K562 (cell line): ENCODE results near the gene CENPP. TPM values are rescaled to one million over a fixed set of nuclear protein-coding genes. Genes with fewer than 3 reads are reported as not detected.

Experiments used
- DDX20 ChIP-seq: fragments of 450-650 bp; IDR thresholded peaks from 2 replicates; pipeline ENCODE4 v1.6.1; 2016; ENCODE audit warnings: missing genetic modification characterization, low read depth, mild to moderate bottlenecking, missing compliant biosample characterization, moderate library complexity
- MTF1 ChIP-seq: fragments of 250-450 bp; sonication (Bioruptor Pico); IDR thresholded peaks from 2 replicates; pipeline ENCODE4 v1.9.0; 2021; ENCODE audit warnings: moderate library complexity, mild to moderate bottlenecking, inconsistent platforms, borderline replicate concordance
- POLR3A ChIP-seq: IDR thresholded peaks from 2 replicates; pipeline ENCODE4 v1.6.1; 2011; ENCODE audit warnings: borderline replicate concordance, mild to moderate bottlenecking, moderate library complexity; ENCODE audit not compliant: insufficient read length, insufficient read depth; ENCODE audit errors: extremely low read depth
- PTTG1 ChIP-seq: fragments of 450-650 bp; IDR thresholded peaks from 2 replicates; pipeline ENCODE4 v1.6.1; 2016; ENCODE audit warnings: low read depth, mild to moderate bottlenecking, missing genetic modification characterization, missing compliant biosample characterization
- SMARCE1 ChIP-seq: fragments of 450-650 bp; IDR thresholded peaks from 2 replicates; pipeline ENCODE4 v1.7.1; 2016; ENCODE audit warnings: mild to moderate bottlenecking
- polyA plus RNA-seq, 8 experiments: library from polyadenylated mRNA; depleted of rRNA in 4 of 8; stranded (reverse) in 5 of 8; unstranded in 3 of 8; fragments of >200 nt; fragmentation: Nextera tagmentation in 2 of 8; fragmentation: Illumina TruSeq in 1 of 8; extraction: Ambion mirVana in 2 of 8; extraction: Trizol in 1 of 8; gene quantifications; 2 replicates each; pipeline versions ENCODE4 v1.2.1 to v1.2.3, GENCODE V29; 2011 to 2014; ENCODE audit warnings: inconsistent platforms in 1 of 8, missing spikeins in 1 of 8
- total RNA-seq, 7 experiments: library from RNA; depleted of rRNA in 6 of 7; stranded (reverse); fragments of >200 nt in 6 of 7; fragmentation: Illumina TruSeq in 2 of 7; extraction: Trizol in 2 of 7; gene quantifications; 2 replicates each; pipeline versions ENCODE4 v1.2.1 to v1.2.3, GENCODE V29; 2011 to 2021; ENCODE audit warnings: low replicate concordance in 1 of 7
- TF ChIP-seq, protein P1 (sequence below): fragments of 150-350 bp; IDR thresholded peaks from 2 replicates; pipeline ENCODE4 v1.6.1; 2014; ENCODE audit warnings: low read depth, mild to moderate bottlenecking, low read length, borderline replicate concordance

CENPP gene
- total and polyA plus RNA-seq, 9 of the 15 experiments (the other 6 are each of a cell fraction or from before 2014, with no cell fraction given): 8.0 to 28.5 (median 17.9) TPM

- no peak for TF ChIP-seq DDX20
- TF ChIP-seq POLR3A: no peak
- TF ChIP-seq SMARCE1: peak; percentile 64
- no peak for TF ChIP-seq PTTG1
- TF ChIP-seq MTF1 (CRISPR knock-in tag): no peak
- TF ChIP-seq, protein P1, sequence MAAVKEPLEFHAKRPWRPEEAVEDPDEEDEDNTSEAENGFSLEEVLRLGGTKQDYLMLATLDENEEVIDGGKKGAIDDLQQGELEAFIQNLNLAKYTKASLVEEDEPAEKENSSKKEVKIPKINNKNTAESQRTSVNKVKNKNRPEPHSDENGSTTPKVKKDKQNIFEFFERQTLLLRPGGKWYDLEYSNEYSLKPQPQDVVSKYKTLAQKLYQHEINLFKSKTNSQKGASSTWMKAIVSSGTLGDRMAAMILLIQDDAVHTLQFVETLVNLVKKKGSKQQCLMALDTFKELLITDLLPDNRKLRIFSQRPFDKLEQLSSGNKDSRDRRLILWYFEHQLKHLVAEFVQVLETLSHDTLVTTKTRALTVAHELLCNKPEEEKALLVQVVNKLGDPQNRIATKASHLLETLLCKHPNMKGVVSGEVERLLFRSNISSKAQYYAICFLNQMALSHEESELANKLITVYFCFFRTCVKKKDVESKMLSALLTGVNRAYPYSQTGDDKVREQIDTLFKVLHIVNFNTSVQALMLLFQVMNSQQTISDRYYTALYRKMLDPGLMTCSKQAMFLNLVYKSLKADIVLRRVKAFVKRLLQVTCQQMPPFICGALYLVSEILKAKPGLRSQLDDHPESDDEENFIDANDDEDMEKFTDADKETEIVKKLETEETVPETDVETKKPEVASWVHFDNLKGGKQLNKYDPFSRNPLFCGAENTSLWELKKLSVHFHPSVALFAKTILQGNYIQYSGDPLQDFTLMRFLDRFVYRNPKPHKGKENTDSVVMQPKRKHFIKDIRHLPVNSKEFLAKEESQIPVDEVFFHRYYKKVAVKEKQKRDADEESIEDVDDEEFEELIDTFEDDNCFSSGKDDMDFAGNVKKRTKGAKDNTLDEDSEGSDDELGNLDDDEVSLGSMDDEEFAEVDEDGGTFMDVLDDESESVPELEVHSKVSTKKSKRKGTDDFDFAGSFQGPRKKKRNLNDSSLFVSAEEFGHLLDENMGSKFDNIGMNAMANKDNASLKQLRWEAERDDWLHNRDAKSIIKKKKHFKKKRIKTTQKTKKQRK: no peak
Measured at GRCh38 chr9:92325269-92325990, at the start of gene CENPP, which contains the start of gene NOL8 (continued).
